Right atrium auricular region (tissue), 2 donors: ENCODE measurements around the gene GARNL3. TPM values are rescaled to one million over a fixed set of nuclear protein-coding genes. Genes with fewer than 3 reads are reported as not detected.

ENCODE experiments used
- DNase-seq: peaks from one replicate; pipeline ENCODE4 v3.0.0-alpha.2; 2019; ENCODE audit warnings: low spot score
- H3K27ac ChIP-seq, 2 donors: fragments of 200-600 bp; sonication (generic); 1 replicate in 1 of 2; 2 replicates in 1 of 2; pipeline ENCODE4 v1.5.1; 2016 to 2019
- H3K27me3 ChIP-seq, 2 donors: fragments of 200-600 bp; sonication (generic); one replicate each; pipeline versions ENCODE4 v1.5.1 to v1.6.0; 2017 to 2019
- H3K36me3 ChIP-seq: fragments of 200-600 bp; sonication (generic); one replicate; pipeline ENCODE4 v1.5.1; 2016
- H3K4me1 ChIP-seq, 2 donors: fragments of 200-600 bp; sonication (generic); one replicate each; pipeline versions ENCODE4 v1.5.1 to v1.6.0; 2017 to 2019
- H3K4me3 ChIP-seq, 2 donors: fragments of 200-600 bp; sonication (generic); 1 replicate in 1 of 2; 2 replicates in 1 of 2; pipeline ENCODE4 v1.5.1; 2017 to 2019; ENCODE audit warnings: mild to moderate bottlenecking in 1 of 2, moderate library complexity in 1 of 2
- H3K9me3 ChIP-seq, 2 donors: fragments of 200-600 bp; sonication (generic); one replicate each; pipeline ENCODE4 v1.5.1; 2019
- CTCF ChIP-seq, 2 donors: fragments of 200-600 bp; sonication (generic); IDR thresholded peaks; one replicate each; pipeline ENCODE4 v1.5.1; 2019; ENCODE audit warnings: antibody characterized with exemption in 2 of 2
- total RNA-seq, 2 donors: library from RNA; depleted of rRNA; stranded (reverse); fragments of >200 nt; gene quantifications; one replicate each; pipeline ENCODE4 v1.1.0, GENCODE V29; 2016

The GARNL3 gene
- total RNA-seq, 2 donors from 2014 or later: 8.9 to 17.7 TPM

DNA sequence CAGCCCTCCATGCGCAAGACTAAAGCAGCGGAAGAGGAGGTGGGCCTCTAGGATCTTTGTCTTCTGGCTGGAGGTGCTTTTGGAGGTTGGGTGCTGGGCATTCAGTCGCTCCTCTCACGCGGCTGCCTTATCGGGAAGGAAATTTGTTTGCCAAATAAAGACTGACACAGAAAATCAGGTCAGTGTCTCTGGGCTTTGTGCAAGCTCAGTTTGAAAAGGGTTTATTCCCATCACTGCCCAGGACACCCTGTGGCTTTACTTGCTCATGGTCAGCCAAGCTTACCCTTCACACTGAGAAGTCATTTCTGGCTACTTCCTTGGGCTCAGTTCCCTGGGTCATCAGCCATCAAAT is 142.9 kb downstream of the GARNL3 start:
- Histone ChIP-seq H3K36me3 (peaks cover 21% of the 10 kb centered on the region), H3K4me1 (peaks cover 0 to 16% of the 10 kb centered on the region in 2 donors), H3K4me3 (no peak overlapping the region), H3K9me3 (no peaks in the 10 kb centered on the region), H3K27ac (peak overlapping the region in 1 of 2 donors; percentile 27), H3K27me3 (no peaks in the 10 kb centered on the region)
- no peak for TF ChIP-seq CTCF (IDR thresholded peaks at IDR 0.05)
- DNase-seq: no peak

DNA sequence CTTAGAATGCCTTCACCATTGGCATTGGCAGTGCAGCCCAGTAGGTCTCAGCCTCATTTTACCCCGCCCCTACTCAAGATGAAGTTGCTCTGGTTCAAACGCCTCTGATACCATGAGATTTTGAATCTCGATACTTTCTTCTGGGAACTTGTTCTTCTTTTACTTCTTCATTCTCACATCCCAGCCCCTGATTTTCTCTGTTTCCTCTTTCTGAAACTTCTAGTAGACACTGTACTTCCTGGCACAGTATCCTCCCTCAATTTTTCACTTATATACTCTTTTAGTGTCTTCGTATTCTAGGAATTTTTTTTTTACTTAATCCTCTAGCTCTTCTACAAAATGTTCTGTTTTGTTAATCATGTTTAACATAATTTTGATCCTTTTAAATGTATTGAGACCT is 146.5 kb downstream of the GARNL3 start:
- H3K4me1 ChIP-seq: peaks cover 0 to 16% of the 10 kb centered on the region in 2 donors
- no peaks in the 10 kb centered on the region for H3K36me3 ChIP-seq
- no peak for DNase-seq
- H3K27me3 ChIP-seq: no peaks in the 10 kb centered on the region
- H3K4me3 ChIP-seq: no peak overlapping the region
- H3K9me3 ChIP-seq: no peaks in the 10 kb centered on the region
- H3K27ac ChIP-seq: no peak overlapping the region
- TF ChIP-seq CTCF (IDR thresholded peaks at IDR 0.05): no peak

GRCh38 chr9:127415141-127415540 is 150.6 kb downstream of the GARNL3 start:
- Histone ChIP-seq H3K4me3 (no peak overlapping the region), H3K4me1 (no peaks in the 10 kb centered on the region), H3K36me3 (no peaks in the 10 kb centered on the region), H3K27ac (no peak overlapping the region), H3K9me3 (no peaks in the 10 kb centered on the region), H3K27me3 (no peaks in the 10 kb centered on the region)
- DNase-seq: no peak
- TF ChIP-seq CTCF (IDR thresholded peaks at IDR 0.05): no peak

DNA sequence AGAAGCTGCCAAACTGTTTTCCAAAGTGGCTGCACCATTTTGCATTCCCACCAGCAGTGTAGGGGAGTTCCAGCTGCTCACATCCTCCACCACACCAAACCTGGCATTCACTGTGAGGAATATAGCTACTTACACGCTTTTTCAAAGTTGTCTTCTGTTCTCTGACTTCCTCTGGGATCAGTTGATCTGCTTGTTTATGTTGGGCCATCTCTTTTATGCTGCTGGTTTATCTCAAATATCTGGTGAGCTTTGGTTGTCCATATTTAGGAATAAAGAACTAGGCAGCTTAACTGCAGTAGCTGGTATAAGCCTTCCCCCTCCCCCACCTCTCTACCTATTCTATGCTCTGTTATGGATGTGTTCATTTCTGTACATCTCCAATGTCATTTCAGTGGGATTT is 151.1 kb downstream of the GARNL3 start:
- H3K36me3 ChIP-seq: no peaks in the 10 kb centered on the region
- no peak overlapping the region for H3K27ac ChIP-seq
- TF ChIP-seq CTCF (IDR thresholded peaks at IDR 0.05): no peak
- H3K4me1 ChIP-seq: no peaks in the 10 kb centered on the region
- no peaks in the 10 kb centered on the region for H3K27me3 ChIP-seq
- no peaks in the 10 kb centered on the region for H3K9me3 ChIP-seq
- H3K4me3 ChIP-seq: no peak overlapping the region
- no peak for DNase-seq

DNA sequence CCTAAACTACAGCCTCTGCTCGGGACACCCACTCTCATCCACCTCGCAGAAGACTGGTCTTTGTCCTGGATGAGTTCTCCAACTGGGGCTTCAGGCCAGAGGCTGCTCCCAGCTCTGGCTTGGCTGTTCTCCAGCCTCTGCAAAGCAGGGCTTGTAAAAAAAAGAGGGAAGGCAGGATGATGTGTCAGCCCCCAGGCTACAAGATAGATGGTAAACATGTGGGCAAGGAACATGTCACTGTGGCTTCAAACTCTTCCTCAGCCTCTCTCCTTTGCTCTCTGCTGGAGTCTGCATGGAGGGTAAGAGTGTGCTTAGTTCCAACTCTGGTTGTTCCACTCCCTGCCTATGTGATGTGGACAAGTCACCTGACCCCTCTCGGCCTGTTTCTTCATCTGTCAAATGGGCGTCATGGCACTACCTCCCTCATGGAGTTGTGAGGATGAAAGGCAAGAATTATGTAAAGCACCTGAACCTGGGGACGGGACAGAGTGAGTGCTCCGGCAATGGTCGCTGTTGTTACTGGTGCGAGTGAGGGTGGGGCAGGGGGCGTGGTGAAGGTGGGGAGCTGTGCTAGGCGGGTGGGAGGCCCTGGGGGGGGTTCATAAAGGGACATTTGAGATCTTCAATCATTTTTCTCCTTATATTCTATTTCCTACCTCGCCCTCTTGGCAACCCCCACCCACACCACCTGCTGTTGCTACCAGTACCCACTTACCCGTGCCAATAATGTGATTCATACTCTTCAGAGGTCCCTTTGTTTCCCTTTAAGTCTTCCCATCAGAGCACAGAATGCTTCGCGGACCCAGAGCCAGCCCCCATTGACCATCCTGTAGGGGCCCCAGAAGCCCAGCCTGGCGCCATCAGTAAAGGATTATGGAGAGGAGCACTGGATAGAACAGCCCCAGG is 152.8 kb downstream of the GARNL3 start:
- Histone ChIP-seq H3K27ac (no peak overlapping the region), H3K36me3 (no peaks in the 10 kb centered on the region), H3K9me3 (no peaks in the 10 kb centered on the region), H3K4me1 (peaks cover 0 to 5% of the 10 kb centered on the region in 2 donors), H3K27me3 (no peaks in the 10 kb centered on the region), H3K4me3 (no peak overlapping the region)
- no peak for DNase-seq
- TF ChIP-seq CTCF (IDR thresholded peaks at IDR 0.05): no peak
